PC-9 (cell line): Measurements from ENCODE around the gene DYRK3.

ENCODE experiments used
- EZH2 ChIP-seq: fragments of 200-600 bp; sonication (generic); IDR thresholded peaks from 2 replicates; pipeline ENCODE4 v1.8.0; 2017; ENCODE audit warnings: antibody characterized with exemption, low read depth
- TF ChIP-seq, protein P1 (sequence below): fragments of 200-600 bp; sonication (generic); conservative IDR thresholded peaks from 2 replicates; pipeline ENCODE4 v1.6.1; 2017; ENCODE audit warnings: mixed run types, antibody characterized with exemption, mild to moderate bottlenecking, moderate library complexity

- TF ChIP-seq, protein P1, sequence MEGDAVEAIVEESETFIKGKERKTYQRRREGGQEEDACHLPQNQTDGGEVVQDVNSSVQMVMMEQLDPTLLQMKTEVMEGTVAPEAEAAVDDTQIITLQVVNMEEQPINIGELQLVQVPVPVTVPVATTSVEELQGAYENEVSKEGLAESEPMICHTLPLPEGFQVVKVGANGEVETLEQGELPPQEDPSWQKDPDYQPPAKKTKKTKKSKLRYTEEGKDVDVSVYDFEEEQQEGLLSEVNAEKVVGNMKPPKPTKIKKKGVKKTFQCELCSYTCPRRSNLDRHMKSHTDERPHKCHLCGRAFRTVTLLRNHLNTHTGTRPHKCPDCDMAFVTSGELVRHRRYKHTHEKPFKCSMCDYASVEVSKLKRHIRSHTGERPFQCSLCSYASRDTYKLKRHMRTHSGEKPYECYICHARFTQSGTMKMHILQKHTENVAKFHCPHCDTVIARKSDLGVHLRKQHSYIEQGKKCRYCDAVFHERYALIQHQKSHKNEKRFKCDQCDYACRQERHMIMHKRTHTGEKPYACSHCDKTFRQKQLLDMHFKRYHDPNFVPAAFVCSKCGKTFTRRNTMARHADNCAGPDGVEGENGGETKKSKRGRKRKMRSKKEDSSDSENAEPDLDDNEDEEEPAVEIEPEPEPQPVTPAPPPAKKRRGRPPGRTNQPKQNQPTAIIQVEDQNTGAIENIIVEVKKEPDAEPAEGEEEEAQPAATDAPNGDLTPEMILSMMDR = no peak
- no peak for TF ChIP-seq EZH2
Observed at GRCh38 chr1:206664740-206665139, 29.4 kb downstream of the DYRK3 start.
